ENCODE data around the gene RAB3A. TPM values are rescaled to one million over a fixed set of nuclear protein-coding genes. Genes with fewer than 3 reads are reported as not detected.

RAB3A gene
- total and polyA plus RNA-seq, 9 of the 15 experiments (the other 6 are each of a cell fraction or from before 2014, with no cell fraction given) = 0.17 to 5.1 (median 0.90) TPM; not detected in 1

GRCh38 chr19:18156841-18157464, 46.9 kb downstream of the RAB3A start (continued):
- TF ChIP-seq ETS1 (conservative IDR thresholded peaks at IDR 0.05; ENCODE audit: control insufficient read depth, low read depth, low read length) (peak; percentile 76), TAF9B (IDR thresholded peaks at IDR 0.05; ENCODE audit: partially characterized antibody) (no peak), FOXA3 (CRISPR knock-in tag; conservative IDR thresholded peaks at IDR 0.05 in 1 of 2, IDR thresholded peaks at IDR 0.05 in 1 of 2) (peak in 1 of 2 experiments; percentile 17; a peak in 1 of 4 replicates), ZBTB2 (IDR thresholded peaks at IDR 0.05) (no peak), PCBP2 (IDR thresholded peaks at IDR 0.05; ENCODE audit: low read depth, low read length, poor library complexity, severe bottlenecking) (no peak), KLF16 (IDR thresholded peaks at IDR 0.05) (peak; percentile 82), ZNF444 (CRISPR knock-in tag; IDR thresholded peaks at IDR 0.05) (0 out of 2 replicates have a peak, but pooled peaks have one; percentile 30), SMARCB1 (IDR thresholded peaks at IDR 0.05; ENCODE audit: insufficient read length, low read depth) (no peak), GABPB1 (CRISPR knock-in tag; IDR thresholded peaks at IDR 0.05) (no peak), SAP30 (IDR thresholded peaks at IDR 0.05; ENCODE audit: borderline replicate concordance, insufficient read depth, low read depth, low read length, poor library complexity, severe bottlenecking) (peak; percentile 48), FOXK2 (conservative IDR thresholded peaks at IDR 0.05 in 1 of 2, IDR thresholded peaks at IDR 0.05 in 1 of 2; ENCODE audit: low read depth in 2 of 2) (peak in 1 of 2 experiments; percentile 54; a peak in 2 of 4 replicates), RBM22 (IDR thresholded peaks at IDR 0.05; ENCODE audit: low read depth, low read length, poor library complexity, severe bottlenecking) (peak; percentile 60), SAFB2 (IDR thresholded peaks at IDR 0.05; ENCODE audit: borderline replicate concordance, low read depth, low read length, severe bottlenecking) (no peak), MYC (IDR thresholded peaks at IDR 0.05; ENCODE audit: low read depth, low read length) (peak; percentile 90), MYC (CRISPR knock-in tag; IDR thresholded peaks at IDR 0.05; ENCODE audit: borderline replicate concordance, low read depth) (no peak), ZNF551 (CRISPR knock-in tag; IDR thresholded peaks at IDR 0.05) (no peak), POLR3G (IDR thresholded peaks at IDR 0.05; ENCODE audit: extremely low read depth, insufficient read length, insufficient replicate concordance) (no peak), TBP (optimal IDR thresholded peaks at IDR 0.05; ENCODE audit: low read depth, low read length) (peak; percentile 30), RBM14 (IDR thresholded peaks at IDR 0.05; ENCODE audit: borderline replicate concordance, insufficient read depth, low read depth, low read length) (no peak), NFIX (CRISPR knock-in tag; IDR thresholded peaks at IDR 0.05; ENCODE audit: low read depth) (peak; percentile 50; the same call in 1 of the 2 replicates)
- TF ChIP-seq, protein P1, sequence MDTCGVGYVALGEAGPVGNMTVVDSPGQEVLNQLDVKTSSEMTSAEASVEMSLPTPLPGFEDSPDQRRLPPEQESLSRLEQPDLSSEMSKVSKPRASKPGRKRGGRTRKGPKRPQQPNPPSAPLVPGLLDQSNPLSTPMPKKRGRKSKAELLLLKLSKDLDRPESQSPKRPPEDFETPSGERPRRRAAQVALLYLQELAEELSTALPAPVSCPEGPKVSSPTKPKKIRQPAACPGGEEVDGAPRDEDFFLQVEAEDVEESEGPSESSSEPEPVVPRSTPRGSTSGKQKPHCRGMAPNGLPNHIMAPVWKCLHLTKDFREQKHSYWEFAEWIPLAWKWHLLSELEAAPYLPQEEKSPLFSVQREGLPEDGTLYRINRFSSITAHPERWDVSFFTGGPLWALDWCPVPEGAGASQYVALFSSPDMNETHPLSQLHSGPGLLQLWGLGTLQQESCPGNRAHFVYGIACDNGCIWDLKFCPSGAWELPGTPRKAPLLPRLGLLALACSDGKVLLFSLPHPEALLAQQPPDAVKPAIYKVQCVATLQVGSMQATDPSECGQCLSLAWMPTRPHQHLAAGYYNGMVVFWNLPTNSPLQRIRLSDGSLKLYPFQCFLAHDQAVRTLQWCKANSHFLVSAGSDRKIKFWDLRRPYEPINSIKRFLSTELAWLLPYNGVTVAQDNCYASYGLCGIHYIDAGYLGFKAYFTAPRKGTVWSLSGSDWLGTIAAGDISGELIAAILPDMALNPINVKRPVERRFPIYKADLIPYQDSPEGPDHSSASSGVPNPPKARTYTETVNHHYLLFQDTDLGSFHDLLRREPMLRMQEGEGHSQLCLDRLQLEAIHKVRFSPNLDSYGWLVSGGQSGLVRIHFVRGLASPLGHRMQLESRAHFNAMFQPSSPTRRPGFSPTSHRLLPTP (IDR thresholded peaks at IDR 0.05; ENCODE audit: borderline replicate concordance, extremely low read depth, insufficient read length) = no peak
